CD14-positive monocyte (primary cell): ENCODE results near the gene LCE2D. TPM values are rescaled to one million over a fixed set of nuclear protein-coding genes. Genes with fewer than 3 reads are reported as not detected.

Experiments used
- DNase-seq, 3 donors: peaks; one replicate each; pipeline ENCODE4 v3.0.0-alpha.2; 2011 to 2022
- H2AFZ ChIP-seq: 2 replicates; pipeline ENCODE4 v1.6.0; 2012; ENCODE audit warnings: mild to moderate bottlenecking, low read depth, low read length, inconsistent platforms; ENCODE audit not compliant: insufficient read depth, poor library complexity, severe bottlenecking
- H3K27ac ChIP-seq, 2 donors: 1 replicate in 1 of 2; 2 replicates in 1 of 2; pipeline ENCODE4 v1.5.1; 2012 to 2013; ENCODE audit warnings: low read length in 2 of 2, control low read depth in 1 of 2, inconsistent platforms in 1 of 2, low read depth in 1 of 2, mild to moderate bottlenecking in 1 of 2
- H3K27me3 ChIP-seq, 2 donors: one replicate each; pipeline versions ENCODE4 v1.6.0 to v1.6.1; 2011 to 2013; ENCODE audit warnings: low read length in 2 of 2; ENCODE audit not compliant: control insufficient read depth in 2 of 2, insufficient read depth in 2 of 2
- H3K36me3 ChIP-seq, 2 donors: replicated peaks in 1 of 2; 1 replicate in 1 of 2; 2 replicates in 1 of 2; pipeline versions ENCODE4 v1.5.1 to v1.6.1; 2012 to 2013; ENCODE audit warnings: low read length in 2 of 2, control low read depth in 1 of 2, inconsistent platforms in 1 of 2, mild to moderate bottlenecking in 1 of 2; ENCODE audit not compliant: insufficient read depth in 2 of 2, control insufficient read depth in 1 of 2
- H3K4me1 ChIP-seq, 2 donors: 1 replicate in 1 of 2; 2 replicates in 1 of 2; pipeline versions ENCODE4 v1.5.1 to v1.6.1; 2012 to 2013; ENCODE audit warnings: low read length in 2 of 2, control low read depth in 1 of 2, inconsistent platforms in 1 of 2, mild to moderate bottlenecking in 1 of 2, moderate library complexity in 1 of 2; ENCODE audit not compliant: insufficient read depth in 2 of 2, control insufficient read depth in 1 of 2
- H3K4me2 ChIP-seq: replicated peaks from 2 replicates; pipeline ENCODE3; 2012; ENCODE audit warnings: low read length, moderate library complexity, mild to moderate bottlenecking; ENCODE audit not compliant: poor library complexity, severe bottlenecking; ENCODE audit errors: extremely low read depth
- H3K4me3 ChIP-seq, 3 experiments: fragments of 200-600 bp in 1 of 3; sonication (generic) in 1 of 3; replicated peaks in 1 of 3; 1 replicate in 2 of 3; 2 replicates in 1 of 3; pipeline ENCODE4 v1.5.1; 2011 to 2013; ENCODE audit warnings: low read length in 3 of 3, mild to moderate bottlenecking in 3 of 3, control low read depth in 2 of 3, low read depth in 2 of 3, inconsistent platforms in 1 of 3, moderate library complexity in 1 of 3
- H3K79me2 ChIP-seq: 2 replicates; pipeline ENCODE4 v1.6.0; 2012; ENCODE audit warnings: mild to moderate bottlenecking, control low read depth, inconsistent platforms, low read length, moderate library complexity; ENCODE audit not compliant: insufficient read depth
- H3K9ac ChIP-seq: 2 replicates; pipeline ENCODE4 v1.6.0; 2017; ENCODE audit warnings: low read length, mild to moderate bottlenecking; ENCODE audit not compliant: insufficient read depth, poor library complexity, severe bottlenecking
- H3K9me3 ChIP-seq, 2 donors: replicated peaks in 1 of 2; 1 replicate in 1 of 2; 2 replicates in 1 of 2; pipeline versions ENCODE4 v1.5.1 to v1.6.1; 2012 to 2013; ENCODE audit warnings: low read length in 2 of 2, control low read depth in 1 of 2; ENCODE audit not compliant: control insufficient read depth in 1 of 2, insufficient read depth in 1 of 2
- H4K20me1 ChIP-seq: 2 replicates; pipeline ENCODE4 v1.6.0; 2012; ENCODE audit warnings: mild to moderate bottlenecking, low read length, control low read depth, moderate library complexity; ENCODE audit not compliant: insufficient read depth
- H3K27ac Mint-ChIP-seq, 7 donors: one replicate each; pipeline ENCODE4 v1.8.0; 2020; ENCODE audit warnings: mild to moderate bottlenecking in 7 of 7, mixed read lengths in 7 of 7, moderate library complexity in 6 of 7, inconsistent platforms in 2 of 7
- H3K27me3 Mint-ChIP-seq, 3 donors: one replicate each; pipeline ENCODE4 v1.8.0; 2021 to 2022; ENCODE audit warnings: low read depth in 3 of 3, mild to moderate bottlenecking in 3 of 3, mixed read lengths in 3 of 3, moderate library complexity in 3 of 3, inconsistent platforms in 1 of 3
- H3K36me3 Mint-ChIP-seq, 2 donors: one replicate each; pipeline ENCODE4 v1.8.0; 2020; ENCODE audit warnings: mixed read lengths in 2 of 2, inconsistent platforms in 1 of 2, mild to moderate bottlenecking in 1 of 2
- H3K4me1 Mint-ChIP-seq: one replicate; pipeline ENCODE4 v1.8.0; 2020; ENCODE audit warnings: mild to moderate bottlenecking, mixed read lengths
- H3K4me3 Mint-ChIP-seq, 2 donors: one replicate each; pipeline ENCODE4 v1.8.0; 2020; ENCODE audit warnings: mild to moderate bottlenecking in 2 of 2, mixed read lengths in 2 of 2, moderate library complexity in 1 of 2
- H3K9me3 Mint-ChIP-seq, 7 donors: one replicate each; pipeline ENCODE4 v1.8.0; 2020 to 2022; ENCODE audit warnings: mixed read lengths in 7 of 7, mild to moderate bottlenecking in 6 of 7, moderate library complexity in 6 of 7, inconsistent platforms in 2 of 7
- CTCF ChIP-seq: fragments of 200-600 bp; IDR thresholded peaks from one replicate; pipeline ENCODE4 v1.8.0; 2022; ENCODE audit warnings: antibody characterized with exemption, mild to moderate bottlenecking
- whole genome bisulfite sequencing: methylation state at CpG from one replicate; pipeline ENCODE4 v1.1.5; 2013; ENCODE audit warnings: missing lambda C conversion rate; ENCODE audit not compliant: insufficient coverage; 5-methylcytosine and 5-hydroxymethylcytosine counted together
- intact Hi-C, 2 donors: fragments of 100-400 bp; cut with micrococcal nuclease; formaldehyde crosslinking; loops; one replicate each; pipeline versions ENCODE4 v1.15.0 to v1.15.1; 2023
- polyA plus RNA-seq, 3 donors: library from polyadenylated mRNA; depleted of rRNA in 1 of 3; unstranded in 2 of 3; stranded (reverse) in 1 of 3; fragments of 300-500 nt in 2 of 3; fragments of >200 nt in 1 of 3; fragmentation: Illumina TruSeq in 2 of 3; gene quantifications; 1 replicate in 2 of 3; 2 replicates in 1 of 3; pipeline ENCODE4 v1.2.3, GENCODE V29; 2012 to 2021

Gene LCE2D
- polyA plus RNA-seq, 3 donors: not detected

- H3K27me3 ChIP-seq: no peaks in the 10 kb centered on the region
- no peak overlapping the region for H3K4me2 ChIP-seq
- WGBS: 63% methylated on average over 3 of the region's 3 CpGs
- peaks cover 5 to 13% of the 10 kb centered on the region in 2 donors for H3K9me3 ChIP-seq
- Mint-ChIP-seq H3K9me3 (peaks cover 11 to 29% (median 20%) of the 10 kb centered on the region in 7 donors), H3K4me1 (peaks cover 21% of the 10 kb centered on the region), H3K36me3 (no peaks in the 10 kb centered on the region), H3K27ac (no peak overlapping the region), H3K27me3 (peaks cover 5 to 8% (median 6%) of the 10 kb centered on the region in 3 donors), H3K4me3 (no peak overlapping the region)
- H4K20me1 ChIP-seq: no peaks in the 10 kb centered on the region
- peak overlapping the region; percentile 50 for H2AFZ ChIP-seq
- H3K36me3 ChIP-seq: no peaks in the 10 kb centered on the region
- H3K27ac ChIP-seq: no peak overlapping the region
- H3K4me3 ChIP-seq: no peak overlapping the region
- intact Hi-C loops: loop anchor here in 1 of 2 donors (10.0 kb wide), 1 partner anchor 47 kb away; no protein-coding TSS in a partner anchor
- no peak for DNase-seq
- peaks cover 8 to 17% of the 10 kb centered on the region in 2 donors for H3K4me1 ChIP-seq
- no peak for TF ChIP-seq CTCF
- H3K9ac ChIP-seq: no peak overlapping the region
- H3K79me2 ChIP-seq: no peaks in the 10 kb centered on the region
Observed at GRCh38 chr1:152621993-152622392, 41.2 kb upstream of the LCE2D start.

GRCh38 chr1:152622803-152623202, 40.4 kb upstream of the LCE2D start, which contains the start of gene LCE3A:
Gene LCE3A, minus strand, starts transcription at chr1:152623103. Its CDS starts 0 bp downstream, at chr1:152623103.
- Mint-ChIP-seq H3K9me3 (peaks cover 8 to 25% (median 17%) of the 10 kb centered on the region in 7 donors), H3K36me3 (no peaks in the 10 kb centered on the region), H3K27me3 (peaks cover 5 to 8% (median 6%) of the 10 kb centered on the region in 3 donors), H3K4me3 (peak within 1 kb of the TSS in 1 of 2 donors; percentile 51), H3K4me1 (peaks cover 21% of the 10 kb centered on the region), H3K27ac (no peak within 1 kb of the TSS)
- Histone ChIP-seq H3K9me3 (peaks cover 5 to 13% of the 10 kb centered on the region in 2 donors), H3K36me3 (no peaks in the 10 kb centered on the region), H2AFZ (peak within 1 kb of the TSS; percentile 50), H3K27ac (no peak within 1 kb of the TSS), H3K79me2 (no peaks in the 10 kb centered on the region), H3K4me2 (no peak within 1 kb of the TSS), H4K20me1 (no peaks in the 10 kb centered on the region), H3K4me3 (no peak within 1 kb of the TSS), H3K27me3 (no peaks in the 10 kb centered on the region), H3K4me1 (peaks cover 8 to 17% of the 10 kb centered on the region in 2 donors), H3K9ac (no peak within 1 kb of the TSS)
- intact Hi-C loops: loop anchor here in 1 of 2 donors (10.0 kb wide), 1 partner anchor 48 kb away; no protein-coding TSS in a partner anchor
- TF ChIP-seq CTCF: no peak
- DNase-seq: no peak
- 17% methylated on average over 10 of the region's 10 CpGs for WGBS
